ENCODE measurements around the gene B4GALT1.

The B4GALT1 gene

GRCh38 chr9:33117306-33117705 is 49.8 kb downstream of the B4GALT1 start:
- DNase-seq: no peak

GRCh38 chr9:33116860-33117259 is 50.3 kb downstream of the B4GALT1 start:
- no peak for DNase-seq

- no peak for DNase-seq
Measured at GRCh38 chr9:33114746-33115145, 52.4 kb downstream of the B4GALT1 start.

GRCh38 chr9:33113799-33114547 is 53.2 kb downstream of the B4GALT1 start:
- DNase-seq: no peak

GRCh38 chr9:33112094-33112493 is 55.0 kb downstream of the B4GALT1 start:
- no peak for DNase-seq

GRCh38 chr9:33111631-33112030 is 55.5 kb downstream of the B4GALT1 start:
- no peak for DNase-seq

- no peak for DNase-seq
Measured at GRCh38 chr9:33110686-33111085, 56.5 kb downstream of the B4GALT1 start.

GRCh38 chr9:33109850-33110595 is 57.1 kb downstream of the B4GALT1 start:
- DNase-seq: no peak

GRCh38 chr9:33109097-33109496 is 58.0 kb downstream of the B4GALT1 start:
- no peak for DNase-seq

GRCh38 chr9:33108472-33108871 is 58.7 kb downstream of the B4GALT1 start:
- DNase-seq: no peak

- DNase-seq: no peak
Measured at GRCh38 chr9:33107762-33108161, 59.4 kb downstream of the B4GALT1 start.

- no peak for DNase-seq
Measured at GRCh38 chr9:33106827-33107621, 60.1 kb downstream of the B4GALT1 start.

- no peak for DNase-seq
Measured at GRCh38 chr9:33106372-33106771, 60.8 kb downstream of the B4GALT1 start.

- DNase-seq: no peak
Measured at GRCh38 chr9:33105959-33106358, 61.2 kb downstream of the B4GALT1 start.

- DNase-seq: no peak
Measured at GRCh38 chr9:33105504-33105903, 61.6 kb downstream of the B4GALT1 start.

- DNase-seq: no peak
Measured at GRCh38 chr9:33104401-33104800, 62.7 kb downstream of the B4GALT1 start.

GRCh38 chr9:33103501-33104281 is 63.4 kb downstream of the B4GALT1 start:
- DNase-seq: no peak

- DNase-seq: no peak
Measured at GRCh38 chr9:33102551-33103210, 64.5 kb downstream of the B4GALT1 start.

- DNase-seq: peak; percentile 22
Measured at GRCh38 chr9:33101104-33101951, 65.8 kb downstream of the B4GALT1 start.

- DNase-seq: no peak
Measured at GRCh38 chr9:33099754-33100153, 67.4 kb downstream of the B4GALT1 start.

GRCh38 chr9:33097192-33097591 is 69.9 kb downstream of the B4GALT1 start:
- DNase-seq: no peak
